ENCODE measurements around the gene RYR3.

DNA sequence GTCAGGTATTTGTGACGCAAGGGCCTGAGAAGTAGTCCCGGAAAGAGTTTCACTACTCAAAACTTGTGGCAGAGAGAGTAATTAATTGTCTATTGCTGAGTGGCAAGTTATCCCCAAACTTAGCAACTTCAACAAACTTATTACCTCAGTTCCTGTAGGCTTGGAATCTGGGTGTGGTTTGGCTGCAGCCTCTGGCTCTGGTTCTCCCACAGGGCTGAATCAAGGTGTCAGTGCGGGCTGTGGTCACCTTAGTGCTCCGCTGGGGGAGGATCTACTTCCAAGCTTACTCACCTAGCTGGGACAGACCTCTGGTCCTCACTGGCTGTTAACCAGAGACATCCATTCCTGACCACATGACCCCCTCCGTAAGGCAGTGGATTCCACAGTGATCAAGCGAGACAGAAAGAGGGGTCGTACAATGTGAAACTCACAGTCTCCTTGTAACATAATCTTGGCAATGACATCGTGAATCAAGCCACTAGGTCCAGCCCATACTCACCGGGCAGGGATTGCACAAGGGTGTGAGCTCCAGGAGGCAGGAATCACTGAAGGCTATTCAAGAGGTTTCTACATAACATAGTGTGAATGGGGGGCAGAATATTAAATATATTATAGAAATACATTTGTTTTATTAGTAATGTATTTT lies 138.3 kb downstream of the RYR3 start:
- TF ChIP-seq, protein P1, sequence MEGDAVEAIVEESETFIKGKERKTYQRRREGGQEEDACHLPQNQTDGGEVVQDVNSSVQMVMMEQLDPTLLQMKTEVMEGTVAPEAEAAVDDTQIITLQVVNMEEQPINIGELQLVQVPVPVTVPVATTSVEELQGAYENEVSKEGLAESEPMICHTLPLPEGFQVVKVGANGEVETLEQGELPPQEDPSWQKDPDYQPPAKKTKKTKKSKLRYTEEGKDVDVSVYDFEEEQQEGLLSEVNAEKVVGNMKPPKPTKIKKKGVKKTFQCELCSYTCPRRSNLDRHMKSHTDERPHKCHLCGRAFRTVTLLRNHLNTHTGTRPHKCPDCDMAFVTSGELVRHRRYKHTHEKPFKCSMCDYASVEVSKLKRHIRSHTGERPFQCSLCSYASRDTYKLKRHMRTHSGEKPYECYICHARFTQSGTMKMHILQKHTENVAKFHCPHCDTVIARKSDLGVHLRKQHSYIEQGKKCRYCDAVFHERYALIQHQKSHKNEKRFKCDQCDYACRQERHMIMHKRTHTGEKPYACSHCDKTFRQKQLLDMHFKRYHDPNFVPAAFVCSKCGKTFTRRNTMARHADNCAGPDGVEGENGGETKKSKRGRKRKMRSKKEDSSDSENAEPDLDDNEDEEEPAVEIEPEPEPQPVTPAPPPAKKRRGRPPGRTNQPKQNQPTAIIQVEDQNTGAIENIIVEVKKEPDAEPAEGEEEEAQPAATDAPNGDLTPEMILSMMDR (conservative IDR thresholded peaks at IDR 0.05; ENCODE audit: low read length): no peak
- TF ChIP-seq EZH2phosphoT487 (IDR thresholded peaks at IDR 0.05; ENCODE audit: borderline replicate concordance, low read depth, low read length): no peak

Measured in OCI-LY7 (cell line).